Tibial artery (tissue), 4 donors: ENCODE measurements around the gene PTPRG.

ENCODE experiments used
- DNase-seq, 2 donors: peaks; one replicate each; pipeline ENCODE4 v3.0.0-alpha.2; 2019
- H3K27ac ChIP-seq, 2 donors: fragments of 200-600 bp; sonication (generic) in 1 of 2; 1 replicate in 1 of 2; 2 replicates in 1 of 2; pipeline ENCODE4 v1.5.1; 2018 to 2019; ENCODE audit warnings: mild to moderate bottlenecking in 1 of 2
- H3K27me3 ChIP-seq, 2 donors: fragments of 200-600 bp; sonication (generic) in 1 of 2; one replicate each; pipeline versions ENCODE4 v1.5.1 to v1.6.0; 2016 to 2019
- H3K36me3 ChIP-seq, 3 donors: fragments of 200-600 bp; sonication (generic) in 2 of 3; one replicate each; pipeline ENCODE4 v1.5.1; 2016 to 2019; ENCODE audit warnings: mild to moderate bottlenecking in 2 of 3
- H3K4me1 ChIP-seq, 4 donors: fragments of 200-600 bp; sonication (generic) in 2 of 4; 1 replicate in 3 of 4; 2 replicates in 1 of 4; pipeline ENCODE4 v1.5.1; 2016 to 2019
- H3K4me3 ChIP-seq, 2 donors: fragments of 200-600 bp; sonication (generic) in 1 of 2; 1 replicate in 1 of 2; 2 replicates in 1 of 2; pipeline ENCODE4 v1.5.1; 2018 to 2019; ENCODE audit warnings: mild to moderate bottlenecking in 2 of 2
- H3K9me3 ChIP-seq, 3 donors: fragments of 200-600 bp; sonication (generic) in 1 of 3; one replicate each; pipeline ENCODE4 v1.5.1; 2016 to 2019
- CTCF ChIP-seq, 2 experiments: fragments of 200-600 bp in 1 of 2; fragments of 450-650 bp in 1 of 2; IDR thresholded peaks; one replicate each; pipeline ENCODE4 v1.5.1; 2017 to 2019; ENCODE audit warnings: antibody characterized with exemption in 2 of 2, mild to moderate bottlenecking in 1 of 2, moderate library complexity in 1 of 2
- intact Hi-C: fragments of 100-400 bp; cut with DNase I; formaldehyde crosslinking; loops from one replicate; pipeline ENCODE4 v1.15.0; 2023; ENCODE audit warnings: low total_unique reads

PTPRG gene

DNA sequence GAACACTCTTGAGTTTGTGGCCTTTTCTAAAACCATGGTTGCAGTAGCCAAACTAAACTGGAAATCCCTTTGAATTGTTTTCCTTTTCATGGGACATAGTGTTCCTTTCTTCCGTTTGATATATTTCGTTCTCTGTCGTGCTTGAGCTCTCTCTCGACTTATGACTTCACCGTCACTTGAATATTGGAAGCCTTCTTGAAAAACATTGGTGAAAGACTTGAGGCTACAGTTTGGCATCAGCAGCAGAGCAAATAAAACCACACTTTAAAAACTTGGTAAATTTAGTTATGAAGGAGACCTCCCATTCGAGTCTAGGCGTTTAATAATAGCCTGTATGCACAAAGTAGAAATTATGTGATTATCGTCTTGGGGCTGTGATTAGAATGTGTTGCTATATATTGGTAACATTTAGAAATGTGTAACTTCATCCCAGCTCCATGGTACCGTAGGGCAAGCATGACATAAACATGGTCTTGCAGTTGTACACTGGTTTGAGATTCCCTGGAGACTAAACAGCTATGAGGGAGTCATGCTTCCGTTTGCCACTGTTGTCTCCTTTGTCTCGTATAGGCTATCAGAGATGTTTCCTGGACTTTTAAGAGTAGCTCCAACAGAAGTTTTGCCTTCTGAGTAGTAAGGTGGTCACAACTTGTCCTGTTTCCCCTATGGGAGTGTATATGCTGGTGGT is 122.3 kb downstream of the PTPRG start:
- H3K27me3 ChIP-seq, result no peaks in the 10 kb centered on the region
- no peaks in the 10 kb centered on the region for H3K36me3 ChIP-seq
- peaks cover 0 to 82% (median 34%) of the 10 kb centered on the region in 4 donors for H3K4me1 ChIP-seq
- no peaks in the 10 kb centered on the region for H3K9me3 ChIP-seq
- DNase-seq, result no peak
- H3K27ac ChIP-seq, result peak overlapping the region; percentile 79 to 86
- no peak for TF ChIP-seq CTCF (IDR thresholded peaks at IDR 0.05)
- H3K4me3 ChIP-seq, result no peak overlapping the region
- intact Hi-C loops, result no loop called here

- no peaks in the 10 kb centered on the region for H3K9me3 ChIP-seq
- intact Hi-C loops, result no loop called here
- H3K4me3 ChIP-seq, result no peak overlapping the region
- no peak for DNase-seq
- TF ChIP-seq CTCF (IDR thresholded peaks at IDR 0.05), result no peak
- peak overlapping the region; percentile 79 to 86 for H3K27ac ChIP-seq
- H3K27me3 ChIP-seq, result no peaks in the 10 kb centered on the region
- H3K36me3 ChIP-seq, result no peaks in the 10 kb centered on the region
- peaks cover 0 to 88% (median 38%) of the 10 kb centered on the region in 4 donors for H3K4me1 ChIP-seq
Measured at GRCh38 chr3:61684386-61684785, 123.0 kb downstream of the PTPRG start.

- Histone ChIP-seq H3K4me1 (peaks cover 0 to 77% (median 38%) of the 10 kb centered on the region in 4 donors), H3K36me3 (no peaks in the 10 kb centered on the region), H3K27ac (peak overlapping the region in 1 of 2 donors; percentile 5), H3K27me3 (no peaks in the 10 kb centered on the region), H3K4me3 (no peak overlapping the region), H3K9me3 (no peaks in the 10 kb centered on the region)
- DNase-seq, result no peak
- intact Hi-C loops, result no loop called here
- no peak for TF ChIP-seq CTCF (IDR thresholded peaks at IDR 0.05)
Measured at GRCh38 chr3:61685755-61686154, 124.4 kb downstream of the PTPRG start.

- Histone ChIP-seq H3K36me3 (no peaks in the 10 kb centered on the region), H3K27ac (no peak overlapping the region), H3K27me3 (no peaks in the 10 kb centered on the region), H3K4me3 (no peak overlapping the region), H3K4me1 (peaks cover 0 to 74% (median 36%) of the 10 kb centered on the region in 4 donors), H3K9me3 (no peaks in the 10 kb centered on the region)
- intact Hi-C loops, result no loop called here
- no peak for TF ChIP-seq CTCF (IDR thresholded peaks at IDR 0.05)
- no peak for DNase-seq
Measured at GRCh38 chr3:61686228-61686648, 124.9 kb downstream of the PTPRG start.

DNA sequence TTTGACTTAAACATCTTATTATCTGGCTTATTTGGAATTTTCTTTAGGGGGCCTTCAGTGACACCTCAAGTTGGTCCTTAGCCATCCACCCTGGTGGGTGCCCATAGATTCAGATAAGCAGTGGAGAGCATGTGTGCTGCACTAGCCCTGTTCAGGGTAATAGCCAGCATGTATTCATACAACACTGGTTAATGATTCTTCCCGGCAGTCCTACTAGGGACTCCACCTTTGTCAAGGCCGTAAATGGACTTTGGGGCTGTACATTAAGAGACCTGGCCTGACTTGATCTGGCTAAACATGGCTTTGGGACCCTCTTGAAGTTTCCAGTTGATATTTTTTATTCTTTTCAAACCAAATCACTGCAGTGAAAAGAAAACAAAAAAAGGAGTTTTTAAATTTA is 125.8 kb downstream of the PTPRG start:
- H3K36me3 ChIP-seq, result no peaks in the 10 kb centered on the region
- H3K27me3 ChIP-seq, result no peaks in the 10 kb centered on the region
- H3K9me3 ChIP-seq, result no peaks in the 10 kb centered on the region
- intact Hi-C loops, result no loop called here
- H3K4me3 ChIP-seq, result no peak overlapping the region
- TF ChIP-seq CTCF (IDR thresholded peaks at IDR 0.05), result no peak
- H3K4me1 ChIP-seq, result peaks cover 0 to 64% (median 36%) of the 10 kb centered on the region in 4 donors
- no peak overlapping the region for H3K27ac ChIP-seq
- DNase-seq, result no peak
